HuH-7 (cell line): ENCODE measurements around the gene FBXO46.

Experiments used
- DNase-seq: peaks from one replicate; pipeline ENCODE4 v3.0.0; 2011; ENCODE audit warnings: low spot score

FBXO46 gene, protein sequence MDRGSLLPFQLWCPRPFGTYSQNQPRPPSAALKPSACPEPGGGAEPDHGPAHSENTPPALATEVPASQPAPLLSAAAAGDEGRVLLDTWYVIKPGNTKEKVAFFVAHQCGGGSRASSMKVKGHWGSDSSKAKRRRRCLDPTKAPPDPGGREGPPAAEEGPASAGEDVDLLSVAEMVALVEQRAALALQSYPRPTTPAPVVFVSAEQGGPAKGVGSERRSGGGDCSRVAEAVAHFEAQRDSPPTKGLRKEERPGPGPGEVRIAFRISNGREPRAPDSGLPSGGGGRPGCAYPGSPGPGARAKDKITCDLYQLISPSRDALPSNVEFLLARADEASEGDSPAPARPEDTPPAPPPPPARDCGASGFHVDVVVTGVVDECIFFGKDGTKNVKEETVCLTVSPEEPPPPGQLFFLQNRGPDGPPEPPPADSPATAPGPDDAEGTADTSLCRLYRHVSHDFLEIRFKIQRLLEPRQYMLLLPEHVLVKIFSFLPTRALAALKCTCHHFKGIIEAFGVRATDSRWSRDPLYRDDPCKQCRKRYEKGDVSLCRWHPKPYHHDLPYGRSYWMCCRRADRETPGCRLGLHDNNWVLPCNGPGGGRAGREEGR

DNA sequence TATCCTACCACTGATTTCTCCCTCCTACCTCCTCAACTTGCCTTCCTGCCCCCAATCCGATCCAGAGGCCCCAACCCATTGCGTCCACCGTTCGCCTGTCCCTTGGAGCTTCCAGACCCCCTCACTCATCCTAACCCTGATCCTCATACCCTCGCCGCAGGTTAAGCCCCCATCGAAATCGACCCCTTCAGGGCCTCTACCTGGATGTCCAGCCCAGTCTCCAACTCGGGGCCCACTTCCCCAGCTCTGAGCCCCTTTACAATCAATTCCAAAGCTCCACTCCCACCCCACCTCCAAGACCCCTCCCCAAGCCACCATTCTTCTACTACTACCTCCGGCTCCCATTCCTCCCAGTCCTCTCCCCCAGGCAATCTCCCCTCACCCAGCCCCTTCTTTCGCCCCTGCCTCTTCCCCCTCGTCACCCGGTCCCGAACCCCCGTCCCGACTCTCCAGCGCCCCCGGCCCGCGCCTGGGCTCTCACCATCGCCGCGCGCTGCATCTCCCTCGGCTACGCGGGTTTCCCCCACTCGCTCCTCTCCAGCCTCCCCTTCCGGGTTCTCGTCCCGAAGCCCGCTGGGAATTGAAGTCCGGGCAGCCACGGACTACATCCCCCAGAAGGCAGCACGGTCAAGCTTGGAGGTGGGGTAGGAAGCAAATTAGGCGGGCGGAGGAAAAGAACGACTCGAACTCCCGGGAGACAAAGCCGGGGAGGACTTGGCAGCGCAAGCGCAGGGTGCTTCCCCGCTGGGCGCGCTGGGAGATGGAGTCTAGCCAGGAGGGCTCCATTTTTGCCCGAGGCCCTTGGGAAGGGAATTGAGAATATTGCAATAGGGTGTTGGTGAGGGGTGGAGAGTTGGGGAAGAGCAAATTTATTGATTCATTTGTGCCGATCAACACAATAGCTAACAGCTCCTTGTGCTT lies at the start of gene FBXO46:
Gene FBXO46, minus strand, starts transcription at position 529 of the 921 bp plus-strand sequence. CDS start 17,401 bp downstream, outside the sequence.
- peak; percentile 95 for DNase-seq

GRCh38 chr19:45780146-45780447 lies 49.4 kb upstream of the FBXO46 start:
- no peak for DNase-seq

DNA sequence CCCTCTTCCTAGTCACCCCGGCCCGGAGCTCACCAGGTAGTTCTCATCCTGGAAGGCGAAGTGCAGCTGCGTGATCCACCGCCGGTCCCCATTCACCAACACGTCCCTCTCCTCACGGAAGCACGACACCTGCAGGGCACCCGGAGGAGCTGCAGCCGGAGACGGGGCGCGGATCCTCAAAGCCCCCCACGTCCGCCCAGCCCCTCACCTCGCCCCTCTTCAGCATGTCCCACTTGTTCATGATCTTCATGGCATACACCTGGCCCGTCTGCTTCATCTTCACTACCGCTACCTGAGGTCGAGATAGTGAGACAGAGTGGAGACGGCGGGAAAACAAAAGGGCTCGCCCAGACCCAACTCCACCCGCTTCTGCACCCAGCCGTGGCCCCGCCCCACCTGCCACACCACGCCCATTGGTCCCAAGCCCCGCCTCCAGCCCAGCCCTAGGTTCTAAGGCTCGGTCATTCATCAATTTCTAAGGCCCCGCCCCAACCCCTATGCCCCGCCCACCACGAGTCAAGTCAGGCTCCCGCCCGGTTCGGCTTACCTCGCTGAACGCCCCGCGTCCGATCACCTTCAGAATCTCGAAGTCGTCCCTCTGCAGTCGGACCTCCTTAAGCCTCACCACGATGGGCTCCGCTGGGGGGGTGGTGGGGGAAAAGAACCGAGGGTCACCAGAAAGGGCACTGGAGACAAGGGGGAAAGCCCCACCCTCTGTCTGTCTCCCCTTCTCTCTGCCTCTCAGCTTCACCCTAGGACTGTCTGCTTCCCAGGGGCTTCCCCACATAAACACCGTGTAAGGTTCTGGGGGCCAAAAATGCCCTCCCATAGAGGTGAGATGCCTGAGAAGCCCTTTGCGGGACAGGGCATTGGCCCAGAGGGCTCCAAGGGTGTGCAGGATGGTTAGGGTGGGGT lies 48.8 kb upstream of the FBXO46 start:
- DNase-seq = peak; percentile 94

- DNase-seq = no peak
Observed at GRCh38 chr19:45778010-45778661, 47.4 kb upstream of the FBXO46 start.

DNA sequence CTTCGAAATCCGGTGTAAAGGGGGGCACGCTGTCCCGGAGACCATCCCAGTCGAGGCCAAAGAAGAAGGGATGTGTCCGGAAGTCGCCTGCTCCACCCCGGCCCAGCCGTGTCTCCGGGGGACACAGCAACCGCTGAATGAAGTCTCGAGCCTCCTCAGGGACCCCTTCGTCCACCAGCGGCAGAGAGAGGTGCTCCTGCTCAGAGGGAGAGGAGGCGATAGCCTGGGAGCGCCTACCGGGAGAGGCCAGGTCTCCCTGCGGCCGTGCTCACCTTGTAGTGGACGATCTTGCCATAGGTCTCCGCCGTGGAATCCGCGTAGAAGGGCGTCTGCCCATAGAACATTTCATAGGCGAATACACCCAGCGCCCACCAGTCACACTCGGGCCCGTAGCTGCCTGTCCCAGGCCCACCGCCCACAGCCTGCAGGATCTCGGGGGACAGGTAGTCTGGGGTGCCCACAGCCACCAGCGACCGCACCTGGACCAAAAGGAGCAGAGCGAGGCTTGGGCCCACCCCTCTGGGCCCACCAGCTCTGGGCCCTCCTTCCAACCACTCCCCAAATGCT lies 46.8 kb upstream of the FBXO46 start:
- no peak for DNase-seq

DNA sequence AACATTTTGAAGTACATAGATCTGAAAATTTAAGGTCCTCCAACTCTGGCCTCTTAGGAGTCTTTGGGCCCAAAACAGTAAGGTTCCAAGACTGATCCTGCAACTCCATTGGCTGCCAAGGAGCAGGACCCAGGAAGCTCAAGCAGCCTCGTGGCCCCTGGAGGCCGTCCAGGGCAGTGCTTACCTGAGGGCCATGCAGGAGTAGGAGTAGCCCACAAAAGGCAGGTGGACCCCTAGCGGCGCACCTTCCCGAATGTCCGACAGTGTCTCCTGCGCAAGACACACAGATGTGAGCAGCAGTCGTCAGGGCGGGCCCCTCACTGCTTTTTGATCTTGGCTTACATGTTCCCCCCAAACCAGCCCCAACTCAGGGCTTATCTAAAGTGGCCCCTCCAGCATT lies 44.1 kb upstream of the FBXO46 start:
- DNase-seq = peak; percentile 66

DNA sequence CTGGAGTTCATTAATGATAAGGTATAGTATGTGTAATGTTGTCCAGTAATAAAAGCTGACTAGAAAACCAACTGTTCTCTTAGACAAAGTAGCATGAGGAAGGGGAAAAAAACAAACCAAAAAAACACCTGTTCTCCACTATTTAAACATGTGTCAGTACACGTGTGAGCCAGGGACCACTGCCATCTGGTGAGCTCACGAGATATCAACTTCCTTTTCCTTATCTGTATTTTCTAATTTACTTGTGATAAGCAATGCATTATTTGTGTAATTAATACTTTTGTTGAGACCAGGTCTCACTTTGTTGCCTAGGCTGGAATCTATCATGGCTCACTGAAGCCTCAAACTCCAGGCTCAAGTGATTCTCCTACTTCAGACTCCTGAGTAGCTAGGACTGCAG lies 42.7 kb upstream of the FBXO46 start:
- no peak for DNase-seq

GRCh38 chr19:45772912-45773311 lies 42.2 kb upstream of the FBXO46 start:
- no peak for DNase-seq

DNA sequence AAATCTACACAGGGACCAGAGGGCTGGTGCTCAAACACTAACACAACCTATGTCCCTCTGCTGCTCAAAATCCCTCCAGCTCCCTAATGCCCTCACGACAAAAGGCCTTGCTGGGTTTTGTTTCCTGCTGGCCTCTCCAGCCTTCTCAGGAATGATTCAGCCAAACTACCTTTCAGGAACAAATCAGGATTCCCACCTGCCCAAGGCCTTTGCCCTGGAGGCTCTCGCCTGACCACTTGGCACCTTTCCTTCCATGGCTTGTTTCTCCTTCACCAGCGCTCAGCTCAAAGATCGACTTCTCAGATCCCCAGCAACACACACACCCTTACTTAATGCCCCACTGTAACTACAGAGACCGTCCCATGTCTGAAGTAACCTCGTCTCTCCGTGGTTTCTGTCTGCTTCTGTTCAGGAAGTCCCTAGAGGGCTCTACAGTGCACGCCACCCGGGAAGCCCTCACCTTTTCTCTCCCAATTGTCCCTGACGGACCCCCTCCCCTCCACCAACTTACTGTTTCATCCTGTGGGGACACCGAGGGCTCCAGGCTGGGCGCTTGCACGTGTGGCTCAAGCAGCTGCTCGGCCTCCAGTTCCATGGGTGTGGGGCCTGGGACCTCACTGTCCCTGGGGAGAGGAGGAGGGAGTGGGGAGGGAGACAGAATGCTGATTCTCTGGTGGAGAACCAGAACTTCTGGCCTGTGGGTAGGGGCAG lies 41.6 kb upstream of the FBXO46 start:
- DNase-seq = no peak

- DNase-seq = no peak
Observed at GRCh38 chr19:45771311-45771933, 40.7 kb upstream of the FBXO46 start.

DNA sequence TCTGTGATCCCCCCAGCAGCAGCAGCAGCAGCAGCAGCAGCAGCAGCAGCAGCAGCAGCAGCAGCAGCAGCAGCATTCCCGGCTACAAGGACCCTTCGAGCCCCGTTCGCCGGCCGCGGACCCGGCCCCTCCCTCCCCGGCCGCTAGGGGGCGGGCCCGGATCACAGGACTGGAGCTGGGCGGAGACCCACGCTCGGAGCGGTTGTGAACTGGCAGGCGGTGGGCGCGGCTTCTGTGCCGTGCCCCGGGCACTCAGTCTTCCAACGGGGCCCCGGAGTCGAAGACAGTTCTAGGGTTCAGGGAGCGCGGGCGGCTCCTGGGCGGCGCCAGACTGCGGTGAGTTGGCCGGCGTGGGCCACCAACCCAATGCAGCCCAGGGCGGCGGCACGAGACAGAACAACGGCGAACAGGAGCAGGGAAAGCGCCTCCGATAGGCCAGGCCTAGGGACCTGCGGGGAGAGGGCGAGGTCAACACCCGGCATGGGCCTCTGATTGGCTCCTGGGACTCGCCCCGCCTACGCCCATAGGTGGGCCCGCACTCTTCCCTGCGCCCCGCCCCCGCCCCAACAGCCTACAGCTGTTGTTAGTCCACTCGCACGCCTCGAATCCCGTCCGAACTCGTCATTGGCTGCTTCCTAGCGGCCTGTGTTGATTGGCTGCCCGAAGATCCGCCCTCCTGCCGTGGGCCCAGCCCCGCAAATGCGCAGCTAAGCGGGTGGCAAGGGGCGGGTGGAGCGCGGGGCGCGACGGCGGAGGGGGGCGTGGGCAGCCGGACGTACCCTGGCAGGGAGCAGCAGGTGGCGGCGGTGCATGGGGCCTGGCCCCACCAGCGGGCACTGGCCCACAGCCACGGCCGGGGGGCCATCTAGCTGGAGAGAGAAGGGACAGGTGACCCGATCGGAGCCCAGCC lies 39.8 kb upstream of the FBXO46 start:
- peak; percentile 99 for DNase-seq

DNA sequence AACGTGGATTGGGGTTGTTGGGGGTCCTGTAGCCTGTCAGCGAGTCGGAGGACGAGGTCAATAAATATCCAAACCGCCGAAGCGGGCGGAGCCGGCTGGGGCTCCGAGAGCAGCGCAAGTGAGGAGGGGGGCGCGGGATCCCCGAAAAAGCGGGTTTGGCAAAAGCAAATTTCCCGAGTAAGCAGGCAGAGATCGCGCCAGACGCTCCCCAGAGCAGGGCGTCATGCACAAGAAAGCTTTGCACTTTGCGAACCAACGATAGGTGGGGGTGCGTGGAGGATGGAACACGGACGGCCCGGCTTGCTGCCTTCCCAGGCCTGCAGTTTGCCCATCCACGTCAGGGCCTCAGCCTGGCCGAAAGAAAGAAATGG lies 39.1 kb upstream of the FBXO46 start:
- DNase-seq = no peak

- DNase-seq = peak; percentile 97
Observed at GRCh38 chr19:45768984-45769782, 38.5 kb upstream of the FBXO46 start, which contains the start of gene SIX5. TSS of gene SIX5 (minus strand) at chr19:45769252. CDS start at chr19:45768844, 408 bp downstream.

- no peak for DNase-seq
Observed at GRCh38 chr19:45768655-45768983, 37.9 kb upstream of the FBXO46 start.

- DNase-seq = peak; percentile 58
Observed at GRCh38 chr19:45767881-45768654, 37.4 kb upstream of the FBXO46 start.

GRCh38 chr19:45767410-45767880 lies 36.7 kb upstream of the FBXO46 start:
- peak; percentile 75 for DNase-seq

DNA sequence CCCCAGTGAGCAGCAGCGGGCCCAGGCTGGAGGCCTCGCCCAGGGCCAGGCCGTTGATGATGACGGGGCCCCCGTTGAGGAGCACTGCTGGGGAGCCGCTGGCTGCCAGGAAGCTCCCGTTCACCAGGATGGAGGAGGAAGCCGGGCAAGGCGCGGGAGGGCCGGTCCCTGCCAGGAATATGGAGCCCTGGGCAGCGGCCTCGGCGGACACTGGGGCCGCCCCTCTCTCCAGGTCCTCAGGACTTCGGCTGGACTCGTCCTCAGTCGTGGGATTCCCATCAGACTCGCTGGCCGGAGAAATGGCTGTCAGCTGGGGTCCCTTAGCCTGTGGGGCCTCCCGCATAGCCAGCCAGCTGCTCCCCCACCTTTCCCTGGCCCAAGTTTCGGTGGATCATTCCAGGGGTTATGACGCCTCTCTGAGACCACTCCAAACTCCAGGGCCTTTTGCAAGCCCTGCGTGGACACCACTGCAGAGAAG lies 36.2 kb upstream of the FBXO46 start:
- no peak for DNase-seq
